Measurements from ENCODE around the gene KIF21A.

KIF21A gene

GRCh38 chr12:39252628-39253027 is 190.3 kb downstream of the KIF21A start:
- DNase-seq = no peak

All from NCI-H2171 treated with DMSO at 0.1 percent for 48 hours (cell line).